HG03103 (cell line): ENCODE data around the gene SH3TC2.

Experiments
- ATAC-seq: cut with Tn5 transposase; IDR thresholded peaks from one replicate; pipeline ENCODE4 v1.9.1; 2021; ENCODE audit warnings: low read depth; ENCODE audit not compliant: unreplicated experiment

Gene SH3TC2

DNA sequence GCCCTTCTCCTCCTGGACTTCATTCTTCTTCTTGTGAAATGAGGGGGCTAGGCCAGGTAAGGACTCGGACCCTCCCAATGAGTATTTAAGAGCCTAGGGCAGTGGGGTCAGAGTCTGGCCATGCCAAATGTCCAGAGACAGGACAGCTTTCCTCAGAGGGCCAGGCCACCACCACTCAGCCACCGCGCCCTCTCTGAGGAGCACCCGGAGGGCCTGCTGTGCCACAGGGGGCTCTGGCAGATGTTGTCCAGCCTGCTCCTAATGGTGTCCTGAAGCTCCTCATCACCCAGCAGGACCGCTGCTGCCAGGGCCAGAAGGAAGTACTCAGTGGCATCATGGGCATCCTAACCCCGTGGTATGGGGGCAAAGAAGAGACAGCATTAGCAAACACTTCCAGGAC is 58.3 kb downstream of the SH3TC2 start:
- no peak for ATAC-seq

DNA sequence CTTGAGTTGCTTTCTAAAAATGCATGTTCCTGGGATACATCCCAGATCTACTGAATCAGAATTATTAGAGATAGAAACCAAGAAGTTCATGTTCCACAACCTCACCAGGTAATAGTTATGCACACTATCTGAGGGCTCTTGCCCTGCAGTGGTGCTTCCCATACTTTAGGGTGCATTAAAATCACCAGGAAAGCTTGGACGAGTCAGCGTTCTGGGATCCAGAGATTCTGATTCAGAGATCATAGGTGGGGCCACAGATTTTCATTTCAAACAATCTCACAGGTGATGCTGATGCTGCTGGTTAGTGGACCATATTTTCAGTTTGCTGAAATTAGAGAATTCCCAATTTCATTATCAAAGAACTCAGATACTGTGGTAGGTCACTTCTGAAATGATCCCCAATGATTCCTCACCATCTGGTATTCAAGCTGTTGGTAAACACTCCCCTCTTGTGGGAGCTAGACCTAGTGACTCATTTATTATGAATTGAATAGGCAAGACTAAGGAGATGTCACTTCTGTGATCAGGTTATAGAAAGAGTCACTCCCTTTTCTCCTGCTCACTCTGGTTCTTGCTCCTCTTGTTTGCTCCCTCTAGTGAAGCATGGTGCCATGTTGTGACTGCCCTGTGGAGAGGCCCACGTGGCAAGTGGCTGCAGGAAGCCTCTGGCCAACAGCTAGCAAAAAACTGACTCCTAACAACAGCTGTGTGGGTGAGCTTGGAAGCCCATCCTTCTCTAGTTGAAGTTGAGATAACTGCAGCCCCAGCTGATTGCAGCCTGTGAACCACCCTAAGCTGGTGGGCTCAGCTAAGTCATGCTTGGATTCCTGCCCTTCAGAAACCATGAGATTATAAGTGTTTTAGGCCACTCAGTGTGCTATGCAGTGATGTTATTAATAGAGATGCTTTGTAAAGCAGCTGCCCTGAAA is 59.8 kb downstream of the SH3TC2 start:
- ATAC-seq = no peak

DNA sequence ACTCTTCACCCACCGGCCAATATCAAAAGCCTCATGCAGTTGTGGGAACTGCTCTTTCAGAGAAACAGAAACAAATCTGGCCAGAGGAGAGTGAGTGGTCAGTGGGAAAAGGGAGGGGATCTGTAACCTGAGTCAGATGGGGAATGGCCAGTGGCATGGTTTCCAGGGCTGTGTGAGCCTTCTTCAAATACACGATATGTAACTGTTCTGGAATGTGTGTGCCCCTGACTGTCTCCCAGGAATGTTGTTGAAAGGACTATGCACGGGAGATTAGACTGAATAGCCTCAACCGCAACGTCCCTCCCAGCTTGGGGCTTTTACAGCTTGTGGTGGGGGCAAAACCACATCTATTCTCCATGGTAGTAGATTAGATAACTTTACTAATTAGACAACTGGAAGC is 60.8 kb downstream of the SH3TC2 start:
- ATAC-seq = no peak

DNA sequence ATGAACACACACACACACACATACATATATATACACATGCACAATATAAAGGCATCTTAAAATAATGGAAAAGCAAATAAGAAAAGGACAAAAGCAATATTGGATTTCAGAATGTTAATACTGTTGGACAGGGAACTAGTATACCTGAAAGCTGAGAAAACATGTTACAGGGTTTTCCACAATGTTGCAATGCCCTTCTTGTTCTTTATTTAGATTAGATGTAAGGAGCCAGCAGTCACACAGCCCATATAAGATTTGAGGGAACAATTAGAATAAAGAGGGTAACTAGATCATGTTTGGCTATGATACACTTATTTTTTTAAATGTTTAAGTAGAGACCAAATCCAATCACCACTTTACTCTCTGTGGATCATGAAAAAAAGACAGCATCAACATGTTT is 61.7 kb downstream of the SH3TC2 start:
- ATAC-seq = no peak

DNA sequence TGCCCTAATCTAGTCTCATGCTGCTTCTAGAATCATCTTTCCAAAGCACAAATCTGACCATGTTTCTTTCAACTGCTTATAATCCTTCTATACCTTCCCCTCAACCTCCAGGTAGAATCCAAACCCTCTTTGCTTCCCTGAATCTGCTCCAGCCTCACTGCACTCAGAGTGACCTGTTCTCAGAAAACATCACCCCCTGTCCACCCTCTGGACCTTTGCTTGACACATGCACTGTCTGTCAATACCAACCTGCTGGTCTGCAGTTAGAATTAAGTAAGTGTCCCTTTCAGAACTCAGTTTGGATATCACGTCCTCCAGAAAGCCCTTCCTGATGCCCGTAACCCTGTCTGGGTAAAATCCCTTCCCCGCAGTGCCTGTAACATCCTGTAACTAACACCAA is 63.1 kb downstream of the SH3TC2 start:
- no peak for ATAC-seq

DNA sequence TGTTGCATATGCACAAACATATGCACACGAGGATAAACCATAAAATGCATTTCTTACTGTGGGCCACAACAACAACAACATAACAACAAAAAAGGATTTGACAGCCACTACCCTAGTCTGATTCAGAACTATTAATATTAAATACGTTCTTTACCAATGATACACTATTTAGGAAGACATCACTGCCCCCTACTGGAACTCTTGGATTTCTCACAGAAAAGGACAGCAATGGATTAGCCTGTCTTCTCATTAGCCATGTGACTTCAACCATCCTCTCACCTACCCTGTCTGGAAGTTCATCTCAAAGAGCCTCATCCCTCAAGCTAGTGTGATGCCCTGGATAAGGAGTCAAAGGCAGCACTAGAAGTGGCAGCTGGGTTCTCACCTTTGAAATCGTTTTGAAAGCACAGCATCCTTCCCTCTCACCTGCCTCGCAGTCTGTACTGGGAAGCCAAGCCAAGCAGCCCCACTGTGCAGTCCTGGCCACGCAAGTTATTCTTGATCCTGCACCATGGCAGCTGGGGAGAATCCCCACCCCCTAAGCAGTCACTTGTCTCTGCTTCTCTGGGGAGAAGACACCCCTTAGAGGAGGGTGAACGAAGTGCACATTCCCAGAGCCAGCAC is 64.6 kb downstream of the SH3TC2 start:
- ATAC-seq = peak; percentile 82

DNA sequence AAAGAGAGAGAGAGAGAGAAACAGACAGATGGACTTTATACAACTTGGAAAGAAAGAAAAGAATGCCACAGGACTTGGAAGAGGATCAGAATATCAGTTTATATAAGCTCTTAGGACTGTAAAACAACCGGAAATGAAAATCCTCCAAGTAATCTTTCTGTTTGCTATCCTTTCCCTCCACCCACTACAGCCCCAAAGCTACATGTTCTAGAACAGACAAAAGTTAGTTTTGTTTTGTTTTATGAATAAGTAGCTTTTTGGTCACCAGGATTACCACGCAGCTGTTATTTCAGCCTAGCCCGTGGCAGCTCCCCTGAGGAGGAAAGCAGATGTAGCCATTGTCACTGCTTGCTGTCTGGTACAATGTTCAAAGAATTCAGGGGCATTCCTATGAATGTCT is 66.6 kb downstream of the SH3TC2 start:
- no peak for ATAC-seq

DNA sequence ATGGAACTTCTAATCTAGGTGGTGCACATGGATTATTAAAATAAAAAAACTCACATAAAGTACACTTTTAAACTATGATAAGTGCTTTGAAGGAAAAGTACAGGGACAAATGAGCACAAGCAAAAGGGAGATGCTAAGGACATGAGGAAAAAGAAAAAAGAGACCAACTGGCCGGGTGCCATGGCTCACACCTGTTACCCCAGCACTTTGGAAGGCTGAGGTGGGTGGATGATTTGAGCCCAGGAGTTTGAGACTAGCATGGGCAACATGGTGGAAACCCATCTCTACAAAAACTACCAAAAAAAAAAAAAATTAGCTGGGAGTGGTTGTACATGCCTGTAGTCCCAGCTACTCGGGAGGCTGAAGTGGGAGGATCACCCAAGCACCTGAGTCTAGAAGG is 67.1 kb downstream of the SH3TC2 start:
- no peak for ATAC-seq

DNA sequence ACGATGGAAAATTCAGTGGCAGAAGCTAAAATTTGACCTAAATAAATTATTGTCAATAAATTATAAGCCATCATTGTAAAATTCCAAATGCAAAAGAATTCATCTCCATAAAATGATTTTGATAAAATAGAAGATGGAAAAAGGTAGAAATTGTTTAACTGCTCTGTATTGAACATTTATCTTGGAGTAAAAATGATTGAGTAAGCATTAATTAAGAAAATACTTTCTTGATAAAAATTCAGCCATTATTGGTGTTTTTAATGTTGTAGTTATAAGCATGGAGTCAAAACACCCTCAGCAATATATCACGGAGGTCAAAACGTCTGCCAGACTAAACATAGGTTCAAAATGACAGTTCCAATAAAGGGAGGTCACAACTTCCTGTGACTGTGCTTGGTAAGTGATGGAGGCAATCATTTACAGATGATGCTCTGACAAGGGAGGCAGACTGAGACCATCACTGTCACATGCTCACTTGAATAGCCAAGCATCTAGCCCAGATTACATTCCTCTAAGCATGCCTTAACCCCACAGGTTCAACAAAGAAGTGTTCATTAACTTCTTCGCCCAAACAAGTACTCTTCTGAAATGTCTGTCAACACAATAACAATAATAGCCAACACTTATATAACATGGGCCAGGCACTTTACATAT is 69.5 kb downstream of the SH3TC2 start:
- ATAC-seq = no peak

DNA sequence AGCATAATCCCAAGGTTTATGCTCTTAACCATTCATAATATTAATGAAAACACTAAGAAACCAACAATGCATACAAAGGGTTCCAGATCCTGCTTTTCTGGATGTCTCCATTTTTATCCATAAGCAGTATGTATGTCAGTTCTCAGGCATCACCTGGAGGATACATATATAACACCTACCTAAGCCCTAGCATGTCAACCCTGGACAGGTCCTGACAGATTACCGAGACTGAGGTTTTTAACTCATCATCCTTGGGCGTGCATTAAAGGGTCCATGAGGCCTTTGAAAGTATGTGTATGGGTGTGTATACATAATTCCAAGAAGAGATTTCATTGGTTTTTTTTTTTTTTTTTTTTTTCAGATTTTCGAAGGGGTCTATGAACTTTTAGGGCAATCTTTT is 70.6 kb downstream of the SH3TC2 start:
- ATAC-seq = no peak

DNA sequence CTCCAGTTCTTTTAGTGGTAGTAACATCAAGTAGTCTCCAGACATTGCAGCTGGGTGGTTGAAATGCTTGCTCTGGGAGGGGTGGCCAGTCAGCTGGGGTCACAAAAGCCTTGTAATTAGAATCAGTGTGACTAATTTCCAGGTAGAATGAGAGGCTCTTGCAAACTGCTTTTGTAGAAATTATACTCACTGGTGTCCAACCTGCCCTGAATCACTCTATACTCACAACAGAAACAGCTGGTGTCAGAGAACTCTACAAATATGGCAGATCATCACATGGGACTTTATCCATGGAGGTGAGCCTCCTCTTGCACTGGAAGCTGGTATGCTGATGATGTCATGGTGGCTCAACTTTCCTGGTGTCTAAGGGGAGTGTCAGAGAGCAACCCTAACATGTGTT is 71.3 kb downstream of the SH3TC2 start:
- ATAC-seq = no peak

DNA sequence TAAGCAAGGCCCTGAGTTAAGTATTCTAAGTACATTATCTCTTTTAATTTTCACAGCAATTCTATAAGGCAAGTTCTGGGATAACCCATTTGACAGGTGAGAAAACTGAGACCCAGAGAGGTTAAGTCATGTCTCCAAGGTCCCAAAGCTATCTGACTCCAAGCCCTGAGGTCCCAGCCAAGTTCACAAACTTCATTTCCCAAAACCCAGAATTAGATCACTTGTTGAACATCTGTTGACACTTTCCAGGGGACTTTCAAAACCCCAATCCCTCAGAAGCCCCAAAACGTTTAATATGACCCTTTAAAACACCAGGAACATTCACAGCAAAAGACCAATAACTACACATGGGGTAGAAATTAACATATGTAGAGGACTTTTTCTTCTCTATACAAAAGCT is 72.0 kb downstream of the SH3TC2 start:
- ATAC-seq = no peak

DNA sequence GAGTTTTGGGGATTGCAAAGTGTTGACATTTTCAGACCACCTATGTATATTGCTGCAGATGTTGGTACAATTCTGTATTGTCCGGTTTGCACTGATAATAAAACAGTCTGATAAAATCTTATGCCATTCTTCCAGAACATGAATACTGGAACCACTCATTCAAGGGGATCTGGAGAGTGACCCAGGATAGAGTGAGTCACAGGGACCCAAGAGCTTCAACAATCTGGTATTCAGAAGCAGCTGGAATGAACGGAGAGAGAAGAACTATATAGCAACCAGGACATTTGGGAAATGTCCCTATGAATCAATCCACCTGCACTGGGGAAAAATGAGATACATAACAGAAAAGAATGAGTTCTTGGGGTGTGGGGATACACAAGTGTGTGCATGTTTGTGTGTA is 73.3 kb downstream of the SH3TC2 start:
- ATAC-seq = no peak

DNA sequence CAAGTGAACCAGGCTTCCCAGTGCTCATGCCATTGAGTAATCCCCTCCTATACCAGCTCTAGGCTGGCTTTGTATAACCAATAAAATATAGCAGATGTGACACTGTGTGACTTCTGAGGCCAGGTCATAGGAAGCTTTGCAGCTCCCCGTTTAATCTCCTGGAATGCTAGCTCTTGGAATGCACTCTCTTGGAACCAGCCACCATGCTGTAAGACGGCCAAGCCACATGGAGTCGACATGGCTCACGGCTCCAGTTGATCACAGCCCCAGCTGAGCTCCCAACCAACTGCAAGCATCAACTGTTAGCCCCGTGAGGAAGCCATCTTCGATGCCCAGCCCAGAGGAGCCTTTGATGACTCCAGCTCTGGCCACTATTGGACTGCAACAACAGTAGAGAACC is 74.5 kb downstream of the SH3TC2 start:
- ATAC-seq = no peak

DNA sequence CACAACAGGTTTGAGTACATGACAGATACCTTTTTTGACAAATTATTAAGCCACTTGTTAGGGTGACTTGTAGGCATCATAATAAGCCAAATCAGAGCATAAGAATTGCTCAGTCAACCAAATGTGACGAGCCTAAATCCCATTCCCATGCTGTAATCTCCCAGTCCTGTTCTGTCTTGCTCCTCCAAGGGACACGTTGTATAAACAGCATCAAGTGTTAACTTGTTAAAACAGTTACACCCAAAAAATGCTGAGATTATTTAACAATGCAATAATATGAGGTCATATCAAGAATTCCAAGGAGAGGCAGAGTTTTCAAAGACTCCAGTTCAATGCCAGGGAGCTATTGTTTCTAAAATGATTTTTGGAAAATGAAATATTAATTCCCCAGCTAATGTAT is 76.2 kb downstream of the SH3TC2 start:
- ATAC-seq = no peak

DNA sequence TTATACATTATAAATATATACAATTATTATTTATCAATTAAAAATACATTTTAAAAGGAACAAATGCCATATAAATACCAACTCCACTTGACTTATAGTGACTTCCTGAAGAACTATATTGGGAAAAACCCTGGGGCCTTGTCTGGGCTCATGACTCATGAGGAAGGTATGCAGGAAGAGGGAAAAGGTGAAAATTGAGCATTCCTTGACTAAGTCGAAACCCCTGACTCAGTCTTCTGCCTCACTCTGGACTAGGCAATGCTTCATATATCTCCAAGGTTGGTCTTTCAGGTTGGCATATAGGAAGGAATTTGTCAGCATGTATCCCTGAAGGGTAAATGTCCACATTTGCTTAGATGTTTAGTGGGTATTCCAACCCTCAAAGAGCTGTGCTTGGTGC is 78.5 kb downstream of the SH3TC2 start:
- ATAC-seq = no peak

DNA sequence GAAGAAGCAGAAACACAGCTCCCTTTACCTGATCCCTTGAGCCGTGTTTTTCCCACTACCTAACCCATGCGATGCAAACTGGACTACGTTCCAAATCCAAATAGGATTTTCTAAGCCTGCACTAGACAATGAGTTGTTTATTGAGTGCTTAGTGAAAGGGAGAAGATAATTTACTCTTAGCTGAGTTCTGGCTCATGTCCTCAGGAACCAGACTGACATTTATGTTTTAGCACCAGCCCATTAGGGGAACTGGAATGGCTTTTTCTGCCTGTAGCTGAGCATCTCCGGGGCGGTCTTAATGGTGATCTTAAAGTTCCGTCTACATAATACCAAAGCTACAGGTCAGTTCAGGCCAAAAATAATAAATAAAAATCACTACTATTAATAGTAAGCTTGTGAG is 81.5 kb downstream of the SH3TC2 start:
- ATAC-seq = no peak

DNA sequence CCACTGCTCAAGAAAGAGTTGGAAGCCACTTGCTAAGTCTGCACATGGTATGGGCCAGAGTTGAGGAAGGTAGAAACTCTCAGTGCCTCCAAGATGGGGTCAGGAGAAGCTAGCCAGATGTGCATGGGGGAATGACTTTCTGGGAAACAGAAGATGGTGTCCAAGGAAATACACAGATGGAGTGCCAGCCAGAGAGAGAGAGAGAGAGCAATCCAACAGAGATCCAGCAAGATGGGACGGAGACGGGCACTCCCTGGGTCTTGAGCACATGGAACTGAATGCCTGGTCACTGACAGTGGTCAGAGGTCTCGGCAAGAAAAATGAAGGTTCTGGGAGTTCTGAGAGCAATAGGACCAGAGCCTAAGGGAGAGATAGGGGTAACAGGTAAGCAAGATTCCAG is 82.1 kb downstream of the SH3TC2 start:
- ATAC-seq = no peak

DNA sequence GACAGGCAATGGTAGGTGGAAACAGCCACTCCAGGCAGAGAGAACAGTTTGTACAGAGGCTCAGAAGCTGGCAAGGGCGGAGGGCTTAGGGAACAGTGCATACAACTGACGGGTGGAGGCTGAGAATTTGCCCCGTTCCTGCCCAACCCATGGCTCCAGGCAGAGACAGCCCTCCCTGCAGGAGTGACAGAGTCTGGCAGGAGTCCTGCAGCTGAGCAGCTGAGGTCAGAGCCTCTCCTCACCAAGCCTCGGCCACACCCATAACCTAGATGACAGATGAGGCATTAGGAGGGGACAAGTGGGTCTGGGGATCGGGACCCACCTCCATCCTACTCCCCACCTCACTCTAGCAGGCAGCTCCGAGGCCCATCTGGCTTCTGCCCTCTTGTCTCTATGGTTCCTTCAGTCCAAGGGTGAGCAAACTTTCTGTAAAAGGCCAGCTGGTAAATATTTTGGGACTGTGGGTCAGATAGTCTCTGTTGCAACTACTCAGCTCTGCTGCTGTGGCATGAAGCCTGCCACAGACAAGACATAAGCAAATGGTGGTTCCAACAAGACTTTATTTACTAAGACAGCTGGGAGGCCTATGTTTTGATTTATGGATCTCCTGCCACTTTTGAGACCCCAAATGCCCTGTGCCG is 83.7 kb downstream of the SH3TC2 start:
- no peak for ATAC-seq

DNA sequence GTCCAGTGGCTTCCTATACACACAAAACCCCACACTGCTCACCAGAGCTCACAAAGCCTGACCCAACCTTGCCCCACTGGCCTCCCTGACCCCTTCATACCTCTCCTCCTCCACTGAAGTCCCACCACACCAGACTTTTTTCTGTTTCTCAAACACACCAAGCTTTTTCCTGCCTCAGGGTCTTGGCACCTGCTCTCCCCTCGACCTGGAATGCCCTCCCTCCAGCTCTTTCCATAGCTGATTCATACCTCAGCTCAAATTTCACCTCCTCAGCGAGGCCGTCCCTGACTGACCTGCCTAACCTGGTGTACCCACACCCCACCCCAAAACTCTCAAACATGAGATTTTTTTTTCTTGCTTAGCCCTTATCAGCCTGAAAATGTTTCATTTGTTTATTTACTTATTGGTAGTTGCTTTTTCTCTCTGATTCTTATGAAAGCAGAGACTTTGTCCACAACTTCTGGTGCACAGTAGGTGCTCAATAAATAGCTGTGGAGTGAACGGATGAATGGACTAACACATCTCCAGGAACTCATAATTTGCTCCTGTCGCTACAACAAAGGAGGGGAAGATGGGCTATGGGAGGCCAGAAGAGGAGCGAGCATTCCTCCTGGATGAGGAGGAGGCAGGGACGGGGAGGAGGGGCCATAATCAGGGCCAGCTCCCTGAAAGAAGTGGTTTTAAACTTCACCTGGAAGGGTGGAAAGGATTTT is 84.3 kb downstream of the SH3TC2 start:
- no peak for ATAC-seq
